K562 (cell line): ENCODE results near the gene BIN1. TPM values are rescaled to one million over a fixed set of nuclear protein-coding genes. Genes with fewer than 3 reads are reported as not detected.

Experiments used
- ATAC-seq: fragments of 200-7000 bp; cut with Tn5 transposase; 3 replicates; pipeline ENCODE4 v1.9.1; 2020; ENCODE audit warnings: moderate library complexity
- BruUV-seq: library from RNA; stranded (reverse); fragments of 400-500 nt; replicated peaks from 2 replicates; lab custom pipeline; 2021; lab: Mats Ljungman, UMichigan
- CTCF ChIA-PET: fragments of 300-600 bp; formaldehyde crosslinking; extraction: SDS; loops from one replicate; lab custom pipeline; 2021; ENCODE audit warnings: low intra/inter-chr PET ratio; lab: Yijun Ruan, JAX
- POLR2A ChIA-PET: fragments of 300-600, 350-650 bp; sonication (Branson Sonifier 250); formaldehyde crosslinking; extraction: SDS; loops from one replicate; lab custom pipeline; 2021; ENCODE audit warnings: antibody characterized with exemption, inconsistent platforms; lab: Yijun Ruan, JAX
- DNase-seq, 4 experiments: peaks; one replicate each; pipeline versions ENCODE4 v3.0.0 to v3.0.0-alpha.2; 2011 to 2018; ENCODE audit warnings: low spot score in 3 of 4, mixed read lengths in 3 of 4; ENCODE audit errors: extremely low read depth in 1 of 4
- FAIRE-seq: peaks from 2 replicates; lab custom pipeline; 2011; peaks lifted over from hg19 to GRCh38; lab: Jason Lieb, UNC
- H2AFZ ChIP-seq: 2 replicates; pipeline ENCODE4 v1.6.0; 2011; ENCODE audit warnings: low read depth, low read length, control low read depth, inconsistent platforms
- H3K27ac ChIP-seq: fragments of 200-600 bp; 3 replicates; pipeline ENCODE4 v1.8.0; 2011; ENCODE audit warnings: low read depth, mild to moderate bottlenecking, control low read depth, inconsistent platforms, low read length, moderate library complexity, mixed read lengths; ENCODE audit errors: extremely low read depth
- H3K27me3 ChIP-seq, 2 experiments: fragments of 300-600 bp in 1 of 2; 2 replicates in 1 of 2; 3 replicates in 1 of 2; pipeline versions ENCODE4 v1.6.0 to v1.8.0; 2011; ENCODE audit warnings: inconsistent platforms in 2 of 2, low read length in 2 of 2, mild to moderate bottlenecking in 1 of 2, mixed read lengths in 1 of 2, moderate library complexity in 1 of 2; ENCODE audit not compliant: control insufficient read depth in 2 of 2, insufficient read depth in 2 of 2
- H3K36me3 ChIP-seq: fragments of 300-600 bp; 3 replicates; pipeline ENCODE4 v1.8.0; 2011; ENCODE audit warnings: mild to moderate bottlenecking, low read length, inconsistent platforms; ENCODE audit not compliant: control insufficient read depth, insufficient read depth
- H3K4me1 ChIP-seq, 2 experiments: fragments of 200-600 bp in 1 of 2; replicated peaks in 1 of 2; 2 replicates in 1 of 2; 3 replicates in 1 of 2; pipeline versions ENCODE4 v1.5.1 to v1.8.0; 2011; ENCODE audit warnings: inconsistent platforms in 2 of 2, low read length in 2 of 2, mild to moderate bottlenecking in 1 of 2, mixed read lengths in 1 of 2, moderate library complexity in 1 of 2; ENCODE audit not compliant: control insufficient read depth in 2 of 2, insufficient read depth in 2 of 2
- H3K4me2 ChIP-seq: 2 replicates; pipeline ENCODE4 v1.6.1; 2011; ENCODE audit warnings: low read length, control low read depth, inconsistent platforms, mixed read lengths; ENCODE audit not compliant: insufficient read depth
- H3K4me3 ChIP-seq: fragments of 200-600 bp; sonication (generic), shearing (Covaris generic); 2 replicates; pipeline ENCODE4 v1.5.1; 2016; ENCODE audit warnings: control low read depth, inconsistent platforms
- H3K79me2 ChIP-seq: fragments of 200-600 bp; 3 replicates; pipeline ENCODE4 v1.8.0; 2011; ENCODE audit warnings: low read length, inconsistent platforms; ENCODE audit not compliant: control insufficient read depth, insufficient read depth
- H3K9ac ChIP-seq, 2 experiments: 2 replicates each; pipeline versions ENCODE4 v1.6.0 to v1.6.1; 2011; ENCODE audit warnings: low read depth in 2 of 2, low read length in 2 of 2, control low read depth in 1 of 2, inconsistent platforms in 1 of 2, mild to moderate bottlenecking in 1 of 2, mixed read lengths in 1 of 2; ENCODE audit not compliant: insufficient read depth in 1 of 2
- H3K9me1 ChIP-seq: one replicate; pipeline ENCODE4 v1.6.0; 2011; ENCODE audit warnings: inconsistent platforms, mild to moderate bottlenecking, low read length, moderate library complexity; ENCODE audit not compliant: control insufficient read depth, insufficient read depth
- H3K9me3 ChIP-seq: replicated peaks from 2 replicates; pipeline ENCODE4 v1.5.1; 2011; ENCODE audit warnings: low read depth, low read length, inconsistent platforms; ENCODE audit not compliant: control insufficient read depth, insufficient read depth
- H4K20me1 ChIP-seq: replicated peaks from 2 replicates; pipeline ENCODE4 v1.6.1; 2011; ENCODE audit warnings: low read length, inconsistent platforms, mixed read lengths; ENCODE audit not compliant: control insufficient read depth, insufficient read depth
- CBFA2T2 ChIP-seq: fragments of 450-650 bp; conservative IDR thresholded peaks from 2 replicates; pipeline ENCODE4 v1.6.1; 2017; ENCODE audit warnings: mild to moderate bottlenecking
- GABPB1 ChIP-seq: sonication (generic); formaldehyde crosslinking; IDR thresholded peaks from 2 replicates; pipeline ENCODE4 v1.8.0; 2022; ENCODE audit warnings: mild to moderate bottlenecking, missing genetic modification reagents
- MNT ChIP-seq, 2 experiments: fragments of 450-650 bp; conservative IDR thresholded peaks; 2 replicates each; pipeline ENCODE4 v1.6.1; 2017; ENCODE audit warnings: mild to moderate bottlenecking in 2 of 2, moderate library complexity in 2 of 2
- NONO ChIP-seq, 2 experiments: fragments of 200-400 bp in 1 of 2; fragments of 450-650 bp in 1 of 2; formaldehyde crosslinking in 1 of 2; IDR thresholded peaks; 2 replicates each; pipeline ENCODE4 v1.6.1; 2017; ENCODE audit warnings: low read depth in 2 of 2, mild to moderate bottlenecking in 2 of 2, moderate library complexity in 2 of 2, low read length in 1 of 2
- PML ChIP-seq: IDR thresholded peaks from 2 replicates; pipeline ENCODE4 v1.6.1; 2012; ENCODE audit warnings: low read length, inconsistent platforms
- SRSF9 ChIP-seq: fragments of 200-400 bp; formaldehyde crosslinking; IDR thresholded peaks from 2 replicates; pipeline ENCODE4 v1.6.1; 2017; ENCODE audit warnings: low read depth, low read length, borderline replicate concordance
- TAF9B ChIP-seq: fragments of 450-650 bp; IDR thresholded peaks from 2 replicates; pipeline ENCODE4 v1.6.1; 2018; ENCODE audit warnings: mild to moderate bottlenecking; ENCODE audit not compliant: partially characterized antibody
- ZC3H4 ChIP-seq: sonication (generic); formaldehyde crosslinking; IDR thresholded peaks from 2 replicates; pipeline ENCODE4 v1.9.0; 2021; ENCODE audit warnings: missing genetic modification reagents, borderline replicate concordance
- ZNF143 ChIP-seq: sonication (generic); formaldehyde crosslinking; IDR thresholded peaks from 2 replicates; pipeline ENCODE4 v1.9.0; 2022; ENCODE audit warnings: mild to moderate bottlenecking, missing genetic modification reagents
- ZNF398 ChIP-seq: fragments of 250-450 bp; sonication (Bioruptor Pico); IDR thresholded peaks from 2 replicates; pipeline ENCODE4 v1.8.0; 2021; ENCODE audit warnings: moderate library complexity, mild to moderate bottlenecking, inconsistent platforms
- ZNF408 ChIP-seq: fragments of 250-450 bp; sonication (Bioruptor Pico); IDR thresholded peaks from 2 replicates; pipeline ENCODE4 v1.4.0; 2020; ENCODE audit warnings: low read depth, mild to moderate bottlenecking, moderate library complexity
- ZNF507 ChIP-seq: conservative IDR thresholded peaks from 2 replicates; pipeline ENCODE4 v1.6.1; 2017; ENCODE audit warnings: missing genetic modification characterization, missing compliant biosample characterization
- ZNF717 ChIP-seq: fragments of 250-450 bp; sonication (Bioruptor Pico); IDR thresholded peaks from 2 replicates; pipeline ENCODE4 v1.5.0; 2021
- ZNF764 ChIP-seq: fragments of 250-450 bp; sonication (Bioruptor Pico); IDR thresholded peaks from 2 replicates; pipeline ENCODE4 v1.4.0; 2020; ENCODE audit warnings: low read depth, mild to moderate bottlenecking, moderate library complexity
- WGBS: fragments of 100-300 bp; shearing (Covaris generic); methylation state at CpG from one replicate; pipeline ENCODE4 v1.1.6; 2016; ENCODE audit warnings: low coverage, mixed read lengths; ENCODE audit not compliant: insufficient coverage; ENCODE audit errors: missing lambda C conversion rate; 5-methylcytosine and 5-hydroxymethylcytosine counted together
- in situ Hi-C: fragments of 300-500 bp; cut with MboI; formaldehyde crosslinking; loops from 4 replicates; pipeline ENCODE4 v1.15.0; 2018; ENCODE audit warnings: inconsistent platforms, mixed read lengths
- intact Hi-C: fragments of 100-400 bp; cut with micrococcal nuclease; formaldehyde crosslinking; loops from 2 replicates; pipeline ENCODE4 v1.14.2; 2022
- polyA plus RNA-seq, 8 experiments: library from polyadenylated mRNA; depleted of rRNA in 4 of 8; stranded (reverse) in 5 of 8; unstranded in 3 of 8; fragments of >200 nt; fragmentation: Nextera tagmentation in 2 of 8; fragmentation: Illumina TruSeq in 1 of 8; extraction: Ambion mirVana in 2 of 8; extraction: Trizol in 1 of 8; gene quantifications; 2 replicates each; pipeline versions ENCODE4 v1.2.1 to v1.2.3, GENCODE V29; 2011 to 2014; ENCODE audit warnings: inconsistent platforms in 1 of 8, missing spikeins in 1 of 8
- total RNA-seq, 7 experiments: library from RNA; depleted of rRNA in 6 of 7; stranded (reverse); fragments of >200 nt in 6 of 7; fragmentation: Illumina TruSeq in 2 of 7; extraction: Trizol in 2 of 7; gene quantifications; 2 replicates each; pipeline versions ENCODE4 v1.2.1 to v1.2.3, GENCODE V29; 2011 to 2021; ENCODE audit warnings: low replicate concordance in 1 of 7

The BIN1 gene
- total and polyA plus RNA-seq, 9 of the 15 experiments (the other 6 are each of a cell fraction or from before 2014, with no cell fraction given), result 0.04 to 2.8 (median 0.79) TPM; not detected in 1

- ATAC-seq, result no peak
- H4K20me1 ChIP-seq, result no peaks in the 10 kb centered on the region; the same call in 1 of the 2 replicates
- intact Hi-C loops, result no loop called here
- TF ChIP-seq ZNF717 (CRISPR knock-in tag) (no peak), ZNF764 (no peak), PML (no peak), GABPB1 (no peak), TAF9B (no peak), ZNF408 (CRISPR knock-in tag) (no peak), NONO (IDR thresholded peaks at IDR 0.05; ENCODE audit: low read depth in 2 of 2, low read length in 1 of 2) (no peak), ZNF143 (CRISPR knock-in tag) (no peak), ZNF398 (no peak), CBFA2T2 (no peak), SRSF9 (no peak), ZNF507 (no peak), MNT (conservative IDR thresholded peaks at IDR 0.05) (no peak), ZC3H4 (CRISPR knock-in tag) (no peak)
- H3K27ac ChIP-seq, result no peak overlapping the region
- H3K79me2 ChIP-seq, result no peaks in the 10 kb centered on the region
- no peaks in the 10 kb centered on the region for H3K9me1 ChIP-seq
- no peak overlapping the region for H3K4me2 ChIP-seq
- in situ Hi-C loops, result no loop called here
- H3K4me1 ChIP-seq, result peaks cover 0 to 23% of the 10 kb centered on the region in 2 experiments; a peak in 3 of 5 replicates
- DNase-seq, result no peak
- H3K36me3 ChIP-seq, result no peaks in the 10 kb centered on the region
- POLR2A ChIA-PET, result interaction anchor here (0.8 kb wide), 1 partner anchor 193 kb away, joined by 4 read pairs; no protein-coding TSS in a partner anchor
- no peak for FAIRE-seq
- no TSS peak for BruUV-seq
- no peak overlapping the region for H2AFZ ChIP-seq
- no peak overlapping the region for H3K4me3 ChIP-seq
- no peak overlapping the region for H3K9ac ChIP-seq
- CTCF ChIA-PET, result no interaction called here
- H3K9me3 ChIP-seq, result no peaks in the 10 kb centered on the region
- H3K27me3 ChIP-seq, result peaks cover 22 to 81% of the 10 kb centered on the region in 2 experiments
- WGBS, result 1% methylated on average over 5 of the region's 6 CpGs
Measured at GRCh38 chr2:127104881-127105655, 1.9 kb downstream of the BIN1 start.
